ENCODE data around the gene SIKE1.
"Not testable (repeated sequence)": the region's sequence is repeated elsewhere in the genome, so short reads cannot be mapped to it uniquely, and the experiment has no call there.

SIKE1 gene

GRCh38 chr1:114755006-114755931 lies 25.2 kb downstream of the SIKE1 start:
- Histone ChIP-seq H3K9ac (ENCODE audit: low read depth, low read length) (peak overlapping the region; percentile 100), H3K27ac (ENCODE audit: low read depth, low read length) (no peak overlapping the region), H3K4me1 (ENCODE audit: insufficient read depth, low read length) (peaks cover 47% of the 10 kb centered on the region), H3K4me3 (ENCODE audit: low read length) (peak overlapping the region; percentile 94), H3K27me3 (ENCODE audit: insufficient read depth, low read length) (no peaks in the 10 kb centered on the region), H3K9me3 (ENCODE audit: insufficient read depth, low read depth, low read length) (no peaks in the 10 kb centered on the region), H3K36me3 (ENCODE audit: insufficient read depth, low read length) (peaks cover 33% of the 10 kb centered on the region)
- WGBS: 84% methylated on average over 7 of the region's 7 CpGs

- H3K9me3 ChIP-seq (ENCODE audit: insufficient read depth, low read depth, low read length); H3K9ac ChIP-seq (ENCODE audit: low read depth, low read length); H3K27me3 ChIP-seq (ENCODE audit: insufficient read depth, low read length); H3K27ac ChIP-seq (ENCODE audit: low read depth, low read length): not testable (repeated sequence)
- peak overlapping the region; percentile 8; the same call in 1 of the 2 replicates for H3K4me3 ChIP-seq (ENCODE audit: low read length)
- H3K4me1 ChIP-seq (ENCODE audit: insufficient read depth, low read length): peaks cover 47% of the 10 kb centered on the region
- WGBS: 75% methylated on average over 6 of the region's 6 CpGs
- H3K36me3 ChIP-seq (ENCODE audit: insufficient read depth, low read length): peaks cover 49% of the 10 kb centered on the region
Observed at GRCh38 chr1:114753702-114754101, 26.8 kb downstream of the SIKE1 start.

GRCh38 chr1:114753143-114753542 lies 27.3 kb downstream of the SIKE1 start:
- 48% methylated on average over 3 of the region's 4 CpGs for WGBS
- H3K9me3 ChIP-seq (ENCODE audit: insufficient read depth, low read depth, low read length): no peaks in the 10 kb centered on the region
- peaks cover 55% of the 10 kb centered on the region for H3K36me3 ChIP-seq (ENCODE audit: insufficient read depth, low read length)
- peaks cover 43% of the 10 kb centered on the region for H3K4me1 ChIP-seq (ENCODE audit: insufficient read depth, low read length)
- H3K27me3 ChIP-seq (ENCODE audit: insufficient read depth, low read length): no peaks in the 10 kb centered on the region
- H3K4me3 ChIP-seq (ENCODE audit: low read length): peak overlapping the region; percentile 17
- no peak overlapping the region for H3K27ac ChIP-seq (ENCODE audit: low read depth, low read length)
- no peak overlapping the region for H3K9ac ChIP-seq (ENCODE audit: low read depth, low read length)

- H3K27ac ChIP-seq (ENCODE audit: low read depth, low read length): no peak overlapping the region
Observed at GRCh38 chr1:114750780-114751179, 29.7 kb downstream of the SIKE1 start.

GRCh38 chr1:114749835-114750234 lies 30.6 kb downstream of the SIKE1 start:
- Histone ChIP-seq H3K36me3 (ENCODE audit: insufficient read depth, low read length) (peaks cover 70% of the 10 kb centered on the region), H3K9ac (ENCODE audit: low read depth, low read length) (no peak overlapping the region), H3K27ac (ENCODE audit: low read depth, low read length) (no peak overlapping the region), H3K27me3 (ENCODE audit: insufficient read depth, low read length) (no peaks in the 10 kb centered on the region), H3K4me1 (ENCODE audit: insufficient read depth, low read length) (peaks cover 27% of the 10 kb centered on the region), H3K9me3 (ENCODE audit: insufficient read depth, low read depth, low read length) (no peaks in the 10 kb centered on the region), H3K4me3 (ENCODE audit: low read length) (no peak overlapping the region)
- WGBS: 91% methylated on average over 5 of the region's 5 CpGs

More at GRCh38 chr1:114750780-114751179, 29.7 kb downstream of the SIKE1 start:
- Histone ChIP-seq H3K4me3 (ENCODE audit: low read length) (no peak overlapping the region), H3K4me1 (ENCODE audit: insufficient read depth, low read length) (peaks cover 37% of the 10 kb centered on the region), H3K9ac (ENCODE audit: low read depth, low read length) (no peak overlapping the region), H3K9me3 (ENCODE audit: insufficient read depth, low read depth, low read length) (no peaks in the 10 kb centered on the region), H3K27me3 (ENCODE audit: insufficient read depth, low read length) (no peaks in the 10 kb centered on the region), H3K36me3 (ENCODE audit: insufficient read depth, low read length) (peaks cover 68% of the 10 kb centered on the region)
- WGBS: 94% methylated on average over 5 of the region's 5 CpGs

GRCh38 chr1:114746450-114747121 lies 33.9 kb downstream of the SIKE1 start:
- Histone ChIP-seq H3K27me3 (ENCODE audit: insufficient read depth, low read length) (no peaks in the 10 kb centered on the region), H3K9me3 (ENCODE audit: insufficient read depth, low read depth, low read length) (no peaks in the 10 kb centered on the region), H3K9ac (ENCODE audit: low read depth, low read length) (no peak overlapping the region), H3K4me1 (ENCODE audit: insufficient read depth, low read length) (no peaks in the 10 kb centered on the region), H3K36me3 (ENCODE audit: insufficient read depth, low read length) (peaks cover 97% of the 10 kb centered on the region), H3K4me3 (ENCODE audit: low read length) (no peak overlapping the region), H3K27ac (ENCODE audit: low read depth, low read length) (no peak overlapping the region)
- 81% methylated on average over 6 of the region's 6 CpGs for WGBS

- peaks cover 100% of the 10 kb centered on the region for H3K36me3 ChIP-seq (ENCODE audit: insufficient read depth, low read length)
- H3K27ac ChIP-seq (ENCODE audit: low read depth, low read length): no peak overlapping the region
Observed at GRCh38 chr1:114745291-114745690, 35.2 kb downstream of the SIKE1 start.

GRCh38 chr1:114741963-114742746 lies 38.3 kb downstream of the SIKE1 start:
- 95% methylated on average over 8 of the region's 11 CpGs for WGBS
- H3K36me3 ChIP-seq (ENCODE audit: insufficient read depth, low read length): peaks cover 99% of the 10 kb centered on the region
- H3K9ac ChIP-seq (ENCODE audit: low read depth, low read length): no peak overlapping the region
- no peak overlapping the region for H3K4me3 ChIP-seq (ENCODE audit: low read length)
- no peaks in the 10 kb centered on the region for H3K4me1 ChIP-seq (ENCODE audit: insufficient read depth, low read length)
- no peaks in the 10 kb centered on the region for H3K27me3 ChIP-seq (ENCODE audit: insufficient read depth, low read length)
- H3K9me3 ChIP-seq (ENCODE audit: insufficient read depth, low read depth, low read length): no peaks in the 10 kb centered on the region
- H3K27ac ChIP-seq (ENCODE audit: low read depth, low read length): no peak overlapping the region

More at GRCh38 chr1:114745291-114745690, 35.2 kb downstream of the SIKE1 start:
- Histone ChIP-seq H3K27me3 (ENCODE audit: insufficient read depth, low read length) (no peaks in the 10 kb centered on the region), H3K4me1 (ENCODE audit: insufficient read depth, low read length) (no peaks in the 10 kb centered on the region), H3K4me3 (ENCODE audit: low read length) (no peak overlapping the region), H3K9me3 (ENCODE audit: insufficient read depth, low read depth, low read length) (no peaks in the 10 kb centered on the region), H3K9ac (ENCODE audit: low read depth, low read length) (no peak overlapping the region)
- WGBS: 100% methylated on average over 1 of the region's 2 CpGs

GRCh38 chr1:114740331-114740730 lies 40.2 kb downstream of the SIKE1 start:
- WGBS: 100% methylated on average over 1 of the region's 1 CpG
- Histone ChIP-seq H3K36me3 (ENCODE audit: insufficient read depth, low read length) (peaks cover 99% of the 10 kb centered on the region), H3K27me3 (ENCODE audit: insufficient read depth, low read length) (no peaks in the 10 kb centered on the region), H3K4me3 (ENCODE audit: low read length) (no peak overlapping the region), H3K27ac (ENCODE audit: low read depth, low read length) (peak overlapping the region; percentile 8; the same call in 1 of the 2 replicates), H3K4me1 (ENCODE audit: insufficient read depth, low read length) (no peaks in the 10 kb centered on the region), H3K9ac (ENCODE audit: low read depth, low read length) (no peak overlapping the region), H3K9me3 (ENCODE audit: insufficient read depth, low read depth, low read length) (no peaks in the 10 kb centered on the region)

- H3K9me3 ChIP-seq (ENCODE audit: insufficient read depth, low read depth, low read length): no peaks in the 10 kb centered on the region
- H3K36me3 ChIP-seq (ENCODE audit: insufficient read depth, low read length): peaks cover 99% of the 10 kb centered on the region
- WGBS: 97% methylated on average over 6 of the region's 6 CpGs
- no peaks in the 10 kb centered on the region for H3K27me3 ChIP-seq (ENCODE audit: insufficient read depth, low read length)
- H3K27ac ChIP-seq (ENCODE audit: low read depth, low read length): no peak overlapping the region
- H3K4me1 ChIP-seq (ENCODE audit: insufficient read depth, low read length): no peaks in the 10 kb centered on the region
- H3K9ac ChIP-seq (ENCODE audit: low read depth, low read length): no peak overlapping the region
- H3K4me3 ChIP-seq (ENCODE audit: low read length): no peak overlapping the region
Observed at GRCh38 chr1:114737314-114737849, 43.1 kb downstream of the SIKE1 start.

All from HUES64 (cell line).